GM21529 (cell line): ENCODE measurements around the gene BSPH1.
"Not testable (repeated sequence)": the region's sequence is repeated elsewhere in the genome, so short reads cannot be mapped to it uniquely, and the experiment has no call there.

Experiments used
- ATAC-seq: cut with Tn5 transposase; IDR thresholded peaks from one replicate; pipeline ENCODE4 v1.9.1; 2021; ENCODE audit not compliant: unreplicated experiment

The BSPH1 gene, protein sequence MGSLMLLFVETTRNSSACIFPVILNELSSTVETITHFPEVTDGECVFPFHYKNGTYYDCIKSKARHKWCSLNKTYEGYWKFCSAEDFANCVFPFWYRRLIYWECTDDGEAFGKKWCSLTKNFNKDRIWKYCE

DNA sequence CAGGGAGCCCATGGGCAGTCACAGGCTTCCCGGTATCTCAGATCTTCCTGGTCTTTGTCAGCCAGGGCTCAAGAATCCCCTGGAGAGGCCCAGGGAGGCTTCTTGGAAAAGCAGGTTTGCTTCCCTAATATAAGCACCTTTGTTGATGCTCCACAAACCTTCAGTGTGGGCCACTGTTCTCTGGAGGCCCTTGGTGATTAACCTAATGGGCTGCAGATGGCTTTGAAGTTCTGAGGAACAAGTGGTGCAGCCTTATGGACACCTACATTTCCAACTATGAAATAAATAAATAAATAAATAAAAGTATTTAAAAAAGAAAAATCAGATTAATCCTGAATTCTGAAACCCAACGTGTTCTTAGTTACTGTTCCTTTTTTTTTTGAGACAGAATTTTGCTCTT is at the start of gene BSPH1:
Gene BSPH1, minus strand, starts transcription at position 101 of the 400 bp plus-strand sequence. Its CDS starts 89 bp downstream, at position 12.
- ATAC-seq = no peak

DNA sequence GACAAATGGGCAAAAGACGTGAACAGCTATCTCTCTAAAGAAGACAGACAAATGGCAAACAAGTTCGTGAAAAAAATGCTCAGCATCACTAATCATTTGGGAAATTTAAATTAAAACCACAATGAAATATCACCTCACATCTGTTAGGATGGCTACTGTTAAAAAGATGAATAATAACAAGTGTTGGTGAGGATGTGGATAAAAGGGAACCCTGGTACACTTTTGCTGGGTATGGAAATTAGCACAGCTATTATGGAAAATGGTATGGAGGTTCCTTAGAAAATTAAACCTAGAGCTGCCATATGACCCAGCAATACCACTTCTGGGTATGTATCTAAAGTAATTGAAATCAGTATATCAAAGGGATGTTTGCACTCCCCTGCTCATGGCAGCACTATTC is 44.8 kb upstream of the BSPH1 start:
- no peak for ATAC-seq

DNA sequence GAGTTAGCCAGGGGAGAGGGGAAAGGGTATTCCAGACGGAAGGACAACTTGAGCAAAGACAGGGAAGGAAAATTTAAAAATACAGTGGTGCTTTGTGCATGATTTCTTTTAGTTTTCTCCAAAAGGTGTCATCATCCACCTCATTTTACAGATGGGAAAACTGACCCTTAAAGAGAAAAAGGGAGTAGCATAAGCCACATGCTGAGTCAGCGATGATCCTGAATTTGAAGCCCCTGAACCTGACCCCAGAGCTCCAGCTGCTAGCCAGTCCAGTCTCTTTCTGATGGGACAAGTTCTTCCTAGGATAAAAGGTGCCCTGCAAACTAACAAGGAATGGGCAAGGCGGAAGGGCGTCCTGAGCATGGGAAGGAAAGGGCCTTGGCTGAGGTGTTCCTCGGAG is 41.6 kb upstream of the BSPH1 start:
- no peak for ATAC-seq

DNA sequence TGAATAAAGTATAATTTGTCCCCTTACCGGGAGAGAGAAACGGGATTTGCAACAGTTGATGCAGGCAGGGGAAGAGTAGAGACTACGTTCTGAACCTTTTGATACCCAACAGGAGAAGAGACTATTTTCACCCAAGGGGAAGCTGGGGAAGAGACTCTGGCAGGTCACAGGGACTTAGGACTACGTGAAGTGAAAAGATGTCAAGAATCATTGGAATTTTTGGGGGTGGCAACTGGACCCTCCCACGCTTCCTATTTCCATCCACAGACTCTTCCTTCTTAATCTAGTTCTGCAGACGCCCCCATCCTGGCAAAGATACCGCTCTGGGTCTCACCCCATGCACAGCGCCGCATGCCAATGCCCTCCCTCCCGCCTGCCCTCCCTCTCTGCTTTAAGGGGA is 38.1 kb upstream of the BSPH1 start:
- no peak for ATAC-seq

DNA sequence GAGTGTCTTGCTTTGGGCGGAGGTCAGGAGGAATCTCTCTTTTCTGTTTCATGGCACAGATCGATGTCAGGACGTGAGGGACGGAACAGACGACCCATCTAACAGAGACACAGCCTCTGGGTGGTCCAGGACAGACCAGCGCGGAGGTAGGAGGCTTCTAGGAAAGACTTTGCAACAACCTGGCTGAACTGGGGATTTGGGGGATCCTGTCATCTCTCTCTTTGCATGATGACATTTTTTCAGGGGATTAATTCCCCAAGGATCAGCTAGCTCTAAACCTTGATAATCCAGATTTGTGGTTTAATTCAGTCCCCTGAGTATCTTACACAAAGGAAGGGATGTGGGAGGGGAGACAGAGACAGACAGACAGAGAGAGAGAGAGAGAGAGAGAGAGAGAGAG is 37.5 kb upstream of the BSPH1 start:
- no peak for ATAC-seq

DNA sequence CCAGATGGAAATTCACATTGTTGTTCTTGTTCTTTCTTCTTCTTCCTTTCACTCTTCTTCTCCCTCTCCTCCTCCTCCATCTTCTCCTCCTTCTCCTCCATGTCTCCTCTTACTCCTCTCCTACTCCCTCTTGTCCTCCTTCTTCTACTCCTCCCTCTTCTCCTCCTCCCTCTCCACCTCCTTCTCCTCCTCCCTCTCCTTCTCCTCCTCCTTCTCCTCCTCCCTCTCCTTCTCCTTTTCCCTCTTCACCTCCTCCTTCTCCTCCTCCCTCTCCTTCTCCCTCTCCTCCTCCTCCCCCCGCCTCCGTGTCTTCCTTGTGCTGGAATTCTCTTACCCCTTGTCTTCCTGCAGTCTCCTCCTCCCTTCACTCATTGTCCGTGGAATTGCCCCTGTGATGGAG is 33.5 kb upstream of the BSPH1 start:
- ATAC-seq = no peak

DNA sequence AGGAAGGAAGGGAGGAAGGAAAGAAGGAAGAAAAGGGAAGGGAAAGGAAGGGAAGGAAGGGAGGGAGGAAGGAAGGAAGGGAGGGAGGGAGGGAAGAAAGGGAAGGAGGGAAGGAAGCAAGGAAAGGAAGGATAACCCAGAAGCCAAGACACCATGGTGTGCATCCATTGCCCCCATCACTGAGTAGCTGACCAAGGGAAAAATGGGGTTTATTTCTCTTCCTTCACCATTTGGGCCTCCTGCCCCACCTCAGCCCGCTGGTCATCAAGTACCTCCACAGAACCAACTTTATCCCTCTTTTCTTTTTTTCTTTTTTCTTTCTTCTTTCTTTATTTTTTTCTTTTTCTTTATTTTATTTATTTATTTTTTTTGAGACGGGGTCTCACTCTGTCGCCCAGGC is 31.5 kb upstream of the BSPH1 start:
- ATAC-seq = no peak

DNA sequence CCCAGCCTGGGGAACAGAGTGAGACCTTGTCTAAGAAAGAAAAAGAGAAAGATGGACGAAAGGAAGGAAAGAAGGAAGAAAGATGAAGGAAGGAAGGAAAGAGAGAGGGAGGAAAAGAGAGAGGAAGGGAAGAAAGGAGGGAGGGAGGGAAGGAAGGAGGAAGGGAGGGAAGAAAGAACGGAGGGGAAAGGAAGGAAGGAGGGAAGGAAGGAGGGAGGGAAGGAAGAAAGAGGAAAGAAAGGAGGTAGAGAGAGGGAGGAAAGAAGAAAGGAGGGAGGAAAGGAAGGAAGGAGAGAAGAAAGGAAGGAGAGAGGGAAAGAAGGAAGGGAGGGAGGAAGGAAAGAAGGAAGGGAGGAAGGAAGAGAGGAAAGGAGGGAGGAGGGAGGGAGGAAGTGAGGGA is 31.0 kb upstream of the BSPH1 start:
- ATAC-seq = no peak

DNA sequence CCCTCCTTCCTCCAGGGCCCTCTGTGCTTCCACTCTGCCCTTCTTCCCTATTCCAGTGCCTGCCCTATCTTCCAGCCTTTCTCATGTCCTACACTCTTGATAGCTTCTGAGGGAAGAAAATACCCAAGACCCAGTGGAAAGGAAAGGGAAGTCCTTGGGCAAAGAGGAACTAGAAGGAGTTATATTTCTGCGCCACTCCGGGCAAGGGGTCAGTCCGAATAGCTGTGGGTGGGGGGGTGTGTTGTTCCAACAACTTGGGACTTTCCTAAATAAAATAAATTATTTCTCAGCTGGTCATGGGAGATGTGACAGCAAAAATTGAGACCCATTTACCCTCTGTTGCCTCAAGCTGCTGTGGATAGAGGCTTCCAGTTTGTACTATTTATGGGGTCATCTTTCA is 28.7 kb upstream of the BSPH1 start:
- no peak for ATAC-seq

DNA sequence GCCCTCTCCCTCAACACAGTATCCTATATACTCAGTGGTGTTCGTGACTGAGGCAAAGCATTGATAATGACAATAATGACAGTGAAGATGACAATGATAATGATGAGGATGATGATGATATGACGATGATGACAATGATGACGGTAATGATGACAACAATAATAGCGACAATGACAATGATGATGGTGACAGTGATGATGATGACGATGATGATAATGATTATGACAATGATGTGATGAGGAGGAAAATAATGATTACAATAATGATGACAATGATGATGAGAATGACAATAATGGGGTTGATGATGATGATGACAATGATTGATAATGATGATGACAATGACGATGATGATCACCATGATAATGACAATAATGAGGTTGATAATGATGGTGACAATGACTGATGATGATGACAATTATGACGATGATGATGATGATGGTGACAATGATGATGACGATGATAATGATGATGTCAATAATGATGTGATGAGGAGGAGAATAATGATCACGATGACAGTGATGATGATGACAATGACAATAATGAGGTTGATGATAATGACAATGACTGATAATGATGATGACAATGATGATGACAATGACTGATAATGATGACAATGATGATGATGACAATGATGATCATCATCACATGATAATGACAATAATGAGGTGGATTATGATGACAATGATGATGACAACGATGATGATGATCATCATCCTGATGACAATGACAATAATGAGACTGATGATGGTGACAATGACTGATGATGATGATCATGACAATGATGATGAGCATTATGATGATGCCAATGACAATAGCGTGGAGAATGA is 19.2 kb upstream of the BSPH1 start:
- no peak for ATAC-seq

DNA sequence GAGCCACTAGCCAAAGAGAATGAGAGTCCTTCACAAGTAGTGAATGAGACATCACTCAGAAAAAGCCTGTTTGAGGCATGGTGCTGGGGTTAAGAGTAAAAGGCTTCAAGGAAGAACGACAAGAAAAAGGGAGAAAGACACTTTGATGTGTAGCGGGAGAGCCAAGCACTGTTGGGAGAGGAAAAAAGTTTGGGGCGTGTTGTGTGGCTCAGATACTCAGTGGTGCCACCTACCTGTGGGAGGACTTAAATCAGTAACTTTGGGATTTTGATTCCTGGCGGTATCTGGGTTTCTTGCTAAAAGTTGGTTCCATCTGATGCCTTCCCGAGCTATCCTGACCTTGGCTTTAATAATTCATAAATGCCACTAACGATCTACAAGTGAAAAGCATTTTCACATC is 14.8 kb upstream of the BSPH1 start:
- no peak for ATAC-seq

DNA sequence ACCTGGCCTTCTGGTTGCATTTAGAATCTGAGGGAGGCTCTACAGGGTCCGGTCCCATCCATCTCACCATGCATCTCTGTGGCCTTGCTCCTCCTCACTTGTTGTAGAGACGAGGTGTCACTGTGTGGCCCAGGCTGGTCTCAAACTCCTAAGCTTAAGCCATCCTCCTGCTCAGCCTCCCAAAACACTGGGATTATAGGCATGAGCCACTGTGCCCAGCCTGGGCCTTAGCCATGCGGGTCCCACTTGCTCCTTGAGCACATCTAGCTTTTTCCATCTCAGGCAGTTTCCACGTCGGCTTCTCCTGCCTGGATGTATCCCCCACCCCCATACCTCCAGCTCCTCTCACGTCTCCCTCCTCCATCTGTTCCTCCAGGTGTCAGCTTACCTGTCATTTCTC is 12.3 kb upstream of the BSPH1 start:
- ATAC-seq = no peak

DNA sequence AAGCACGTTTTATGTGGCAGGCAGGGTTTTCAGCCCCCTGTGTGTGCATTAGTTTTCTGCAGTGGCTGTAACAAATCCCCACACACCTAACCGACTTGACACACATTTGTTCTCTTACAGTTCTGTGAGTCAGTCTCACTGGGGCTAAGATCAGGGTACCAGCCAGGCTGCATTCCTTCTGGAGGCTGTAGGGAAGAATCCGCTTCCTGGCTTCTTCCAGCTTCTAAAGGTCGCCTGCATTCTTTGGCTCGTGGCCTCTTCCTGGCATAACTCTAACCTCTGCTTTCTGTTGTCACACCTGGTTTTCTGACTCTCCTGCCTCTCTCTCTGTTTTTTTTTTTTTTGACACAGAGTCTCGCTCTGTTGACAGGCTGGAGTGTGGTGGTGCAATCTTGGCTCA is 8.9 kb upstream of the BSPH1 start:
- ATAC-seq = no peak

DNA sequence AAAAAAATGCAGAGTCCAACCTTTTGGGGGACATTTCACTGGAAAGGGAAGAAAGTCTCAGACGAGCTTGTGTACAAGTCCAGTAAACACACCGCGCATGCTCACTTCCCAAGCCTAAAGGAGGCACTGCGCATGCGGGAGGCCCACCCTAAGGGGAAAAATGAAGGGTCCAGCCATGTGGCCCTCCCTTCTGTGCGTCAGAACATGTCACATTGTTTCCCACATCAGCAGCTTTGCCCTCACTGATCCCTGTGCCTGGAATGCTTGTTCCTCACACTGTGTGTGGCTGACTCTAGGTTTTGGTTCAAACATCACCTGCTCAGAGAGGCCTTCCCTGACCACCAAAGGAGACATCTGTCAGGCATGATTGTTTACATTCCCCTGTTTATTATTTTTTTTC is 6.8 kb upstream of the BSPH1 start:
- ATAC-seq = no peak

DNA sequence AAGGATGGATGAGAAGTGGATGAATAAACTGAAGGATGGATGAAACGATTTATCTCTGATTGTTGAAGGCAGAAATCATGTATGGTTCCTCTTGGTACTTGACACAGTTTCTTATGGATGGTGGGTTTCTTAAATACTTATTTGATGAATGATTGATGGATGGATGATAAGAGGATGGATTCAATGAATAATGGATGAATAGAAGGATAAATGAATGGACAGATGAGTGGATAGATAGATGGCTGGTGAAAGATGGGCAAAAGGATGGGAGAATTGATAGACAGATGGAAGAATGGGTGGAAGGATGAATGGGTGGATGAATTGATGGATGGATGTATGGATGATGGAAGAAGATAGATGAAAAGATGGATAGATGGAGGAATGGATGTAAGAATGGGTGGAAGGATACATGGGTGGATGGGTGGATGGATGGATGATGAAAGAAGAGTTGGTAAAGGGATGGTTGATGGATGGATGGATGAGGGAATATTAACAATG is 4.3 kb upstream of the BSPH1 start:
- ATAC-seq = no peak

DNA sequence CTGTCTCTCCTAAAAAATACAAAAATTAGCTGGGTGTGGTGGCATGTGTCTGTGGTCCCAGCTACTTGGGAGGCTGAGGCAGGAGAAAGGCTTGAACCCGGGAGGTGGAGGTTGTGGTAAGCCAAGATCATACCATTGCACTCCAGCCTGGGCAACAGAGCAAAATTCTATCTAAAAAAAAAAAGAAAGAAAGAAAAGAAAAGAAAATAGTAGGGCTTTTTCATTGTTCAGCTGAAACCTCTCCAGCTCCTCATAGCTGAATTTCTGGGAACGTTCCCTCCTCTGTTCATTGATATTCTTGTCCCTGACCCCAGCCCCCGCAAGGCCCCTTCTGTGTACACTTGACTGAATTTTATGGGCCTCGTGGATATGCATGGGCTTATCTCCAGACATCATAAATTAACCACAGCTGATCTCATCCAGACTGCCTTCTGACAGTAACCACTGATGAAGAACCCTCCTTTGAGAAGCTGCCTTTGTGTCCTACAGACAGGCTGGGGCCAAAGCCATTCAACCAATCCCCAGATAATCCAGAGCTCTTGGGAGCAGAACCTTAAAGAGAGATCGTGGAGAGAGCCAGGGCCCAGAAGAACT is 2.3 kb upstream of the BSPH1 start, which contains the start of gene ELSPBP1:
Gene ELSPBP1, plus strand, starts transcription at position 424 of the 594 bp plus-strand sequence. CDS start 14,036 bp downstream, outside the sequence.
- no peak for ATAC-seq

DNA sequence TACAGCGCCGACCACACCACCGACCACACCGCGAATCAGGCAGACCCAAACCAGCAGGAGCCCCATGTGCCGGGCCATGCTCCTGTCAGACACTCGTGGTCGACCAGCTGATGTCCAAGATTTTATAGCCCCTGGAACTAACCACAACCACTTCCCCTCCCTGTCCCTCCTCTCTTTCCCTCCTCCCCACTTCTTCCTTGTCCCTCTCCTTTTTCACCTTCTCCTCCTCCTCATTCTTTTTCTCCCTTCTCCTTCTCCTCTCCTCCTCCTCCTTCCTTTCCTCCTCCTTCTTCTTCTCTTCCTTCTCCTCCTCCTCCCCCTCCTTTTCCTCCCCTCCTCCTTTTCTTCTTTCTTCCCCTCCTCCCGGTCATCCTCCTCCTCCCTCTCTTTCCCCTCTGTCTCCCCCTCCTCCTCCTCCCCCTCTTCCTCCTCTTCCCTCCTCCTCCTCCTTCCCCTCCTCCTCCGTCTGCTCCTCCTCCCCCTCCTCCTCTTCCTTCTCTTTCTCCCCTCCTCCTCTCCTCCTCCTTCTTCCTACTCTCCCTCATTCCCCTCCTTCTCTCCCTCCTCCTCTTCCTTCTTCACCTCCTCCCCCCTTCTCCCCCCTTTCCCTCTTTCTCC is 670 bp downstream of the BSPH1 start:
- no peak for ATAC-seq

DNA sequence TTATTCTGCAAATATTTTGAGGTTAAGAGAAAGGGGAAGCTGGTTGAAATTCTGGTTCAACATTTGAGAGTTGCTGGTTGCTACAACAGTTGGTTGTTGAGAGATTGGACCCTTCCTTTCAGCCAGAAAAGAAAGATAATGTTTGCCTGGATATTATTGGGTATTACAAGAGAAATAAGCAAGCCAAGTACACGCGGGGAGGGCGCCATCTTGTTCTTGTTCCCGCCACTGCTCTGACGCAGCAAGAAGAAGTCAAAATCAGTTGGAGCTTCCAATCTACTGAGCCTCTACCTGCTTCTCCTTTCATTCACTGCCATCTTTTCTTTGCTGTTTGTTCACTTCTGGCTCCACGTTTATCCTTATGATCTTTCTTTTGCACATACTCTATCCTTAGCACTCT is 18.4 kb downstream of the BSPH1 start:
- no peak for ATAC-seq

DNA sequence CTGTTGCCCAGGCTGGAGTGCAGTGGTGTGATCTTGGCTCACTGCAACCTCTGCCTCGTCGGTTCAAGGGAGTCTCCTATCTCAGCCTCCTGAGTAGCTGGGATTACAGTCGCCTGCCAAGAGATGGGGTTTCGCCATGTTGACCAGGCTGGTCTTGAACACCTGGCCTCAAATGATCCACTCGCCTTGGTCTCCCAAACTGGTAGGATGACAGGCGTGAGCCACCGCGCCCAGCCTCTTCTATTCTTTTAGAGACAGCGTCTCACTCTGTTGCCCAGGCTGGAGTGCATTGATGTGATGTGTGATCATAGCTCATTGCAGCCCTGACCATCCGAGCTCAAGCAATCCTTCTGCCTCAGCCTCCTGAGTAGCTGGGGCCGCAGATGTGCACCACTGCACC is 36.0 kb downstream of the BSPH1 start:
- not testable (repeated sequence) for ATAC-seq

DNA sequence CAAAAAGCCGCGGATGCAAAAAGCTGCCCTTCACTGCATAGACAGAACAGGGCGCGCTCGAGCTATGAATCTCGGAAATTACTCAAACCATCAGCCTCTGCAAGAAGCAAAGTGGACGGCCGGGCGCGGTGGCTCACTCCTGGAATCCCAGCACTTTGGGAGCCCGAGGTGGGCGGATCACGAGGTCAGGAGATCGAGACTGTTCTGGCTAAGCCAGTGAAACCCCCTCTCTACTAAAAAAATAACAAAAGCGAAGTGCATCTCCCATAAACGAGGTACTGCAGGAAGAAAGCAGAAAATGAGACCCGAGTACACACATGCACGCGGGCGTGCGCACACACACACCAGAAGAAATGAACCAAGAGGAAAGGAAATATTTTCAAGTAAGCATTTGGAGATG is 39.8 kb downstream of the BSPH1 start:
- not testable (repeated sequence) for ATAC-seq

DNA sequence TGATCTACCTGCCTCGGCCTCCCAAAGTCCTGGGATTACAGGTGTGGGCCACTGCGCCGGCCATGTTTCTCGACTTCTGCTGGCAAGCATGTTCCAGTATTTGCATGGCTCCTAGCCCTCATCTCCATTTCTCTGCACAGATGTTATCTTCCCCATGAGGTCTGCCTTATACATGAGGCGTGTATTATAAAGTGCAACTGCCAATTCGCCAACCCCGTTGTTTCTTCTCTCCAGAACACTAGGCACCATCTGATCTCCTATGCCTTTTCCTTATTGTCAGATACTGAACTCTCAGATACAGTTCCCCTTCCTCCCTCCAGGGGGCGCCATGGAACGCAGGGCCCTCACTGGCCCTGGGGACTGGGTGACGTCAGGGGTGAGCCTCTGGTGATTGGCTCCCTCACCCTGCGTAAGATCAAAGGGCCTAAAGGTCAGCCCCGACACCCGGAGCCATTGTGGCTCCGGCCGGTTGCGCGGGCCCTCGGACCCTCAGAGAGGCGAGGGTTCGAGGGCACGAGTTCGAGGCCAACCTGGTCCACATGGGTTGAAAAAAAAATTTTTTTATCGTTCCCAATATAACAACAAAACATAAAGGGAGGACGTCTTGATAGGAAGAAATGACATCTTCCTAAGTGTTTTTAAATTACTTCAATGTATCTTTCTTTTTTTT is 42.0 kb downstream of the BSPH1 start:
- ATAC-seq = not testable (repeated sequence)
